Nephron progenitor cell (in vitro differentiated cells): Measurements from ENCODE around the gene RPS6KA4.
A peak's percentile ranks its signal among the peaks of the same experiment; 100 is the strongest.

Source experiments
- DNase-seq: peaks from one replicate; pipeline ENCODE4 v3.0.0; 2021
- H3K27ac Mint-ChIP-seq: 2 replicates; pipeline ENCODE4 v1.8.0; 2021; ENCODE audit warnings: mild to moderate bottlenecking, moderate library complexity, mixed read lengths
- H3K27me3 Mint-ChIP-seq: 2 replicates; pipeline ENCODE4 v1.8.0; 2021; ENCODE audit warnings: mild to moderate bottlenecking, low read depth, mixed read lengths; ENCODE audit not compliant: poor library complexity
- H3K36me3 Mint-ChIP-seq: 2 replicates; pipeline ENCODE4 v1.8.0; 2021; ENCODE audit warnings: low read depth, mixed read lengths
- H3K4me1 Mint-ChIP-seq: 2 replicates; pipeline ENCODE4 v1.8.0; 2021; ENCODE audit warnings: mixed read lengths
- H3K4me3 Mint-ChIP-seq: 2 replicates; pipeline ENCODE4 v1.8.0; 2021; ENCODE audit warnings: mild to moderate bottlenecking, moderate library complexity, mixed read lengths
- H3K9me3 Mint-ChIP-seq: 2 replicates; pipeline ENCODE4 v1.8.0; 2021; ENCODE audit warnings: mild to moderate bottlenecking, moderate library complexity, mixed read lengths
- CTCF ChIP-seq: fragments of 200-600 bp; sonication (generic); IDR thresholded peaks from 2 replicates; pipeline ENCODE4 v1.5.0; 2021; ENCODE audit warnings: antibody characterized with exemption

RPS6KA4 gene

GRCh38 chr11:64360448-64360921 is 1.5 kb downstream of the RPS6KA4 start:
- no peak for DNase-seq
- Mint-ChIP-seq H3K27ac (no peak overlapping the region), H3K4me3 (peak overlapping the region; percentile 57), H3K36me3 (peaks cover 24% of the 10 kb centered on the region), H3K4me1 (peaks cover 31% of the 10 kb centered on the region), H3K9me3 (no peaks in the 10 kb centered on the region), H3K27me3 (peaks cover 4% of the 10 kb centered on the region)
- TF ChIP-seq CTCF: no peak

GRCh38 chr11:64361659-64362058 is 2.7 kb downstream of the RPS6KA4 start:
- no peak for TF ChIP-seq CTCF
- Mint-ChIP-seq H3K4me3 (no peak overlapping the region), H3K9me3 (no peaks in the 10 kb centered on the region), H3K4me1 (peaks cover 25% of the 10 kb centered on the region), H3K36me3 (peaks cover 36% of the 10 kb centered on the region), H3K27ac (no peak overlapping the region), H3K27me3 (peaks cover 3% of the 10 kb centered on the region)
- DNase-seq: no peak

GRCh38 chr11:64362339-64362738 is 3.4 kb downstream of the RPS6KA4 start:
- Mint-ChIP-seq H3K4me3 (no peak overlapping the region), H3K9me3 (no peaks in the 10 kb centered on the region), H3K4me1 (peaks cover 23% of the 10 kb centered on the region), H3K27ac (no peak overlapping the region), H3K36me3 (peaks cover 39% of the 10 kb centered on the region), H3K27me3 (no peaks in the 10 kb centered on the region)
- DNase-seq: no peak
- no peak for TF ChIP-seq CTCF

- Mint-ChIP-seq H3K36me3 (peaks cover 52% of the 10 kb centered on the region), H3K27me3 (no peaks in the 10 kb centered on the region), H3K27ac (no peak overlapping the region), H3K4me1 (peaks cover 13% of the 10 kb centered on the region), H3K4me3 (no peak overlapping the region), H3K9me3 (no peaks in the 10 kb centered on the region)
- no peak for DNase-seq
- no peak for TF ChIP-seq CTCF
These were observed 5.5 kb downstream of the RPS6KA4 start for GRCh38 chr11:64364435-64364834.

- Mint-ChIP-seq H3K9me3 (no peaks in the 10 kb centered on the region), H3K4me3 (no peak overlapping the region), H3K36me3 (peaks cover 55% of the 10 kb centered on the region), H3K27me3 (no peaks in the 10 kb centered on the region), H3K27ac (no peak overlapping the region), H3K4me1 (peaks cover 8% of the 10 kb centered on the region)
- no peak for DNase-seq
- no peak for TF ChIP-seq CTCF
These were observed 5.9 kb downstream of the RPS6KA4 start for GRCh38 chr11:64364911-64365310.

GRCh38 chr11:64366751-64367150 is 7.8 kb downstream of the RPS6KA4 start:
- TF ChIP-seq CTCF: no peak
- Mint-ChIP-seq H3K27ac (no peak overlapping the region), H3K27me3 (no peaks in the 10 kb centered on the region), H3K4me3 (no peak overlapping the region), H3K36me3 (peaks cover 57% of the 10 kb centered on the region), H3K9me3 (no peaks in the 10 kb centered on the region), H3K4me1 (peaks cover 6% of the 10 kb centered on the region)
- DNase-seq: no peak
